ENCODE data around the gene ATP4B.

ATP4B gene

GRCh38 chr13:113610266-113610665, 47.7 kb downstream of the ATP4B start:
- TF ChIP-seq CTCF (IDR thresholded peaks at IDR 0.05; ENCODE audit: insufficient read depth, low read depth, low read length, missing control alignments): no peak
- no peak for DNase-seq (ENCODE audit: low read depth)

GRCh38 chr13:113609616-113610015, 48.4 kb downstream of the ATP4B start:
- no peak for DNase-seq (ENCODE audit: low read depth)
- H3K4me3 ChIP-seq (ENCODE audit: low read length): no peak overlapping the region
- no peak for TF ChIP-seq CTCF (IDR thresholded peaks at IDR 0.05; ENCODE audit: insufficient read depth, low read depth, low read length, missing control alignments)

More at GRCh38 chr13:113610266-113610665, 47.7 kb downstream of the ATP4B start:
- H3K4me3 ChIP-seq (ENCODE audit: low read length): no peak overlapping the region

GRCh38 chr13:113608967-113609533, 48.9 kb downstream of the ATP4B start:
- no peak for DNase-seq (ENCODE audit: low read depth)
- H3K4me3 ChIP-seq (ENCODE audit: low read length): no peak overlapping the region
- no peak for TF ChIP-seq CTCF (IDR thresholded peaks at IDR 0.05; ENCODE audit: insufficient read depth, low read depth, low read length, missing control alignments)

- no peak for TF ChIP-seq CTCF (IDR thresholded peaks at IDR 0.05; ENCODE audit: insufficient read depth, low read depth, low read length, missing control alignments)
- no peak for DNase-seq (ENCODE audit: low read depth)
- H3K4me3 ChIP-seq (ENCODE audit: low read length): no peak overlapping the region
Measured at GRCh38 chr13:113607889-113608635, 49.9 kb downstream of the ATP4B start.

GRCh38 chr13:113607056-113607888, 50.7 kb downstream of the ATP4B start:
- no peak overlapping the region for H3K4me3 ChIP-seq (ENCODE audit: low read length)
- DNase-seq (ENCODE audit: low read depth): no peak
- TF ChIP-seq CTCF (IDR thresholded peaks at IDR 0.05; ENCODE audit: insufficient read depth, low read depth, low read length, missing control alignments): no peak

GRCh38 chr13:113605866-113606438, 52.0 kb downstream of the ATP4B start:
- no peak overlapping the region for H3K4me3 ChIP-seq (ENCODE audit: low read length)
- no peak for DNase-seq (ENCODE audit: low read depth)
- TF ChIP-seq CTCF (IDR thresholded peaks at IDR 0.05; ENCODE audit: insufficient read depth, low read depth, low read length, missing control alignments): no peak

Data from epithelial cell of esophagus (primary cell).